Activated CD8-positive, alpha-beta T cell treated with anti-CD3 and anti-CD28 coated beads for 36 hours (primary cell): ENCODE measurements around the gene NAGA. TPM values are rescaled to one million over a fixed set of nuclear protein-coding genes. Genes with fewer than 3 reads are reported as not detected.

Source experiments
- ATAC-seq: fragments of 200-7000 bp; cut with Tn5 transposase; one replicate; pipeline ENCODE4 v1.10.0; 2021; ENCODE audit warnings: mild to moderate bottlenecking, moderate library complexity
- CTCF ChIA-PET: fragments of 350-600 bp; sonication (Branson Sonifier 250); formaldehyde crosslinking; loops from one replicate; lab custom pipeline; 2021; ENCODE audit warnings: antibody characterized with exemption; lab: Charles Lee
- POLR2A ChIA-PET: fragments of 350-600 bp; sonication (Branson Sonifier 250); formaldehyde crosslinking; loops from one replicate; lab custom pipeline; 2021; ENCODE audit warnings: antibody characterized with exemption; lab: Charles Lee
- DNase-seq: peaks from one replicate; pipeline ENCODE4 v3.0.0-alpha.2; 2020
- H3K27ac Mint-ChIP-seq: one replicate; pipeline ENCODE4 v1.8.0; 2021; ENCODE audit warnings: mild to moderate bottlenecking, mixed read lengths
- H3K27me3 Mint-ChIP-seq: one replicate; pipeline ENCODE4 v1.8.0; 2021; ENCODE audit warnings: mixed read lengths
- H3K36me3 Mint-ChIP-seq: one replicate; pipeline ENCODE4 v1.8.0; 2021; ENCODE audit warnings: low read depth, mixed read lengths
- H3K4me1 Mint-ChIP-seq: one replicate; pipeline ENCODE4 v1.8.0; 2021; ENCODE audit warnings: low read depth, mixed read lengths
- H3K4me3 Mint-ChIP-seq: one replicate; pipeline ENCODE4 v1.8.0; 2021; ENCODE audit warnings: mild to moderate bottlenecking, moderate library complexity, mixed read lengths
- H3K9me3 Mint-ChIP-seq: one replicate; pipeline ENCODE4 v1.8.0; 2021; ENCODE audit warnings: mixed read lengths
- intact Hi-C: fragments of 100-400 bp; cut with micrococcal nuclease; formaldehyde crosslinking; loops from one replicate; pipeline ENCODE4 v1.10.0; 2022
- total RNA-seq, 2 experiments: library from RNA; stranded (reverse); gene quantifications; one replicate each; pipeline ENCODE4 v1.2.3, GENCODE V29; 2021
- TF ChIP-seq, protein P1 (sequence below): fragments of 200-600 bp; IDR thresholded peaks from one replicate; pipeline ENCODE4 v1.8.0; 2022; ENCODE audit warnings: antibody characterized with exemption, mild to moderate bottlenecking

Gene NAGA
- total RNA-seq, 2 experiments from 2014 or later: 9.3 to 9.4 TPM

- ChIA-PET CTCF (interaction anchor here (0.6 to 3.1 kb wide), 20 partner anchors 8 to 394 kb away, joined by 3 to 26 read pairs (median 4); partner anchors contain the start of gene SMDT1), POLR2A (interaction anchor here (0.7 to 7.9 kb wide), 19 partner anchors 10 to 524 kb away, joined by 3 to 118 read pairs (median 4); partner anchors contain the start of genes CENPM, PHETA2, POLDIP3 and SMDT1)
- intact Hi-C loops: no loop called here
- peak within 1 kb of the TSS; percentile 99 for H3K27ac Mint-ChIP-seq
- peak; percentile 96 for ATAC-seq
- DNase-seq: peak; percentile 99
- peaks cover 32% of the 10 kb centered on the region for H3K36me3 Mint-ChIP-seq
- H3K9me3 Mint-ChIP-seq: peaks cover 4% of the 10 kb centered on the region
- no peaks in the 10 kb centered on the region for H3K27me3 Mint-ChIP-seq
- TF ChIP-seq, protein P1, sequence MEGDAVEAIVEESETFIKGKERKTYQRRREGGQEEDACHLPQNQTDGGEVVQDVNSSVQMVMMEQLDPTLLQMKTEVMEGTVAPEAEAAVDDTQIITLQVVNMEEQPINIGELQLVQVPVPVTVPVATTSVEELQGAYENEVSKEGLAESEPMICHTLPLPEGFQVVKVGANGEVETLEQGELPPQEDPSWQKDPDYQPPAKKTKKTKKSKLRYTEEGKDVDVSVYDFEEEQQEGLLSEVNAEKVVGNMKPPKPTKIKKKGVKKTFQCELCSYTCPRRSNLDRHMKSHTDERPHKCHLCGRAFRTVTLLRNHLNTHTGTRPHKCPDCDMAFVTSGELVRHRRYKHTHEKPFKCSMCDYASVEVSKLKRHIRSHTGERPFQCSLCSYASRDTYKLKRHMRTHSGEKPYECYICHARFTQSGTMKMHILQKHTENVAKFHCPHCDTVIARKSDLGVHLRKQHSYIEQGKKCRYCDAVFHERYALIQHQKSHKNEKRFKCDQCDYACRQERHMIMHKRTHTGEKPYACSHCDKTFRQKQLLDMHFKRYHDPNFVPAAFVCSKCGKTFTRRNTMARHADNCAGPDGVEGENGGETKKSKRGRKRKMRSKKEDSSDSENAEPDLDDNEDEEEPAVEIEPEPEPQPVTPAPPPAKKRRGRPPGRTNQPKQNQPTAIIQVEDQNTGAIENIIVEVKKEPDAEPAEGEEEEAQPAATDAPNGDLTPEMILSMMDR: peak; percentile 83
- peak within 1 kb of the TSS; percentile 85 for H3K4me3 Mint-ChIP-seq
- H3K4me1 Mint-ChIP-seq: peaks cover 28% of the 10 kb centered on the region
These were observed 20.2 kb upstream of the NAGA start, which contains the start of gene NDUFA6 for GRCh38 chr22:42090596-42091454. Gene NDUFA6 (minus strand): TSS chr22:42090772. CDS start chr22:42090744, 28 bp downstream.

DNA sequence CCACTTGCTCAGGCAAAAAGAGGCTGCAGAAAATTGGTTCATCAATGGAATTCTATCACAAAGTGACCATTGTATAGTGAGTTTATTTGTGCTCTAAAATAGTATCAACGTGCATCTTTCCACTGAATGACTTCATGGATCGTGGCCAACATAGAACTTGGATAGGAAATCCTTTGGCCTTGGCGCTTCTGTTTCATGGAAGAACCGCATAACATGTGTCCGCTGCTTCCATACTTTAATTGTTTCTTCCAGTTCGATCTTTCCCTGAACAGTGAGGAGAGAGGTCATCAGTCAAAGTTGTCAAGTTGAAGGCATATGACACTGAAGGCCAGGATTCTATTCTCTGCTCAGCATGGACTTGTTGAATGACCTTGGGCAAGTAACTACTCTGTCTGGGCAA, 15.4 kb upstream of the NAGA start:
- no peak for ATAC-seq
- Mint-ChIP-seq H3K27me3 (no peaks in the 10 kb centered on the region), H3K4me3 (no peak overlapping the region), H3K36me3 (peaks cover 53% of the 10 kb centered on the region), H3K27ac (peak overlapping the region; percentile 3), H3K4me1 (peaks cover 27% of the 10 kb centered on the region), H3K9me3 (peaks cover 4% of the 10 kb centered on the region)
- DNase-seq: no peak
- CTCF ChIA-PET: interaction anchor here (1.3 to 1.9 kb wide), 2 partner anchors 11 to 359 kb away, joined by 3 to 4 read pairs; no protein-coding TSS in a partner anchor
- TF ChIP-seq, protein P1: no peak
- POLR2A ChIA-PET: interaction anchor here (7.9 kb wide), 1 partner anchor 8 kb away, joined by 118 read pairs; the partner anchor contains the start of genes PHETA2 and SMDT1
- intact Hi-C loops: loop anchor here (10.0 kb wide), 1 partner anchor 349 kb away; the partner anchor contains the start of gene NFAM1

DNA sequence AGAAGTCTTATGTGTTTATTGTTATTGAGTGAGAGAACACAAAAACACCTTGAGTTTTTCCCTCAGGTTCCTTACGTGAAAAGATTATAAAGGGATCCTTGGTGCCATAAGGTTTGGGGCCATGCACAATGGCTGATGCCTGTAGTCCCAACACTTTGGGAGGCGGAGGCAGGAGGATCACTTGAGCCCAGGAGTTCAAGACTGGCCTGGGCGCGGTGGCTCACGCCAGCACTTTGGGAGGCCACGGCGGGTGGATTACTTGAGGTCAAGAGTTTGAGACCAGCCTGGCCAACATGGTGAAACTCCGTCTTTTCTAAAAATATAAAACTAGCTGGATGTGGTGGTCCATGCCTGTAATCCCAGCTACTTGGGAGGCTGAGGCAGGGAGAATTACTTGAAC, 14.3 kb upstream of the NAGA start:
- DNase-seq (no peak), ATAC-seq (no peak)
- Mint-ChIP-seq H3K27ac (no peak overlapping the region), H3K36me3 (peaks cover 50% of the 10 kb centered on the region), H3K9me3 (peaks cover 4% of the 10 kb centered on the region), H3K4me1 (peaks cover 31% of the 10 kb centered on the region), H3K27me3 (no peaks in the 10 kb centered on the region), H3K4me3 (no peak overlapping the region)
- ChIA-PET POLR2A (no interaction called here), CTCF (interaction anchor here (1.2 to 1.9 kb wide), 2 partner anchors 9 kb away, joined by 3 to 4 read pairs; no protein-coding TSS in a partner anchor)
- TF ChIP-seq, protein P1: no peak
- intact Hi-C loops: loop anchor here (10.0 kb wide), 1 partner anchor 350 kb away; the partner anchor contains the start of gene NFAM1

GRCh38 chr22:42083119-42083518, 12.5 kb upstream of the NAGA start:
- TF ChIP-seq, protein P1: no peak
- intact Hi-C loops: loop anchor here (10.0 kb wide), 1 partner anchor 352 kb away; the partner anchor contains the start of gene NFAM1
- CTCF ChIA-PET: no interaction called here
- Mint-ChIP-seq H3K4me3 (no peak overlapping the region), H3K27ac (no peak overlapping the region), H3K9me3 (no peaks in the 10 kb centered on the region), H3K4me1 (peaks cover 26% of the 10 kb centered on the region), H3K36me3 (peaks cover 37% of the 10 kb centered on the region), H3K27me3 (no peaks in the 10 kb centered on the region)
- POLR2A ChIA-PET: interaction anchor here (1.1 to 9.6 kb wide), 2 partner anchors 7 to 12 kb away, joined by 3 to 118 read pairs; partner anchors contain the start of gene NDUFA6
- DNase-seq: no peak
- ATAC-seq: no peak
